A673 (cell line): ENCODE data around the gene MTARC1.

Experiments
- EZH2 ChIP-seq: fragments of 200-600 bp; sonication (generic); IDR thresholded peaks from 2 replicates; pipeline ENCODE4 v1.6.1; 2017; ENCODE audit warnings: borderline replicate concordance, low read depth, mild to moderate bottlenecking, mixed read lengths, antibody characterized with exemption, low read length; ENCODE audit not compliant: poor library complexity, severe bottlenecking
- TF ChIP-seq, protein P1 (sequence below): fragments of 300-800, 200-600 bp; sonication (generic); conservative IDR thresholded peaks from 2 replicates; pipeline ENCODE4 v1.5.1; 2017; ENCODE audit warnings: low read depth, mild to moderate bottlenecking, antibody characterized with exemption, low read length, moderate library complexity, mixed read lengths

DNA sequence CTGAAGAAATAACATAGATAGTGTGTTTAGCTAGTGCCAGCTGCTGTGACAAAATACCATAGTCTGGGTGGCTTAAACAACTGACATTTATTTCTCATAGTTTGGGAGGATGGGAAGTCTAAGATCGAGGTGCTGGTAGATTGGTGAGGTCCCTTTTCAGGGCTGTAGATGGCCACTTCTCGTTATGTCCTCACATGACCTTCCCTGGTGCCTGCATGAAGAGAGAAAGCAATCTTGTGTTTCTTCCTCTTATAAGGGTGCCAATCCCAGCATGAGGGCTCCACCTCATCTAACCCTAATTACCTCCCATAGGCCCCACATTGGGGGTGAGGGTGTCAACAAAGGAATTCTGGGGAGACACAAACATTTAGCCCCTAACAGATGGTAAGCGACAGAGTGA lies 29.3 kb upstream of the MTARC1 start:
- TF ChIP-seq, protein P1, sequence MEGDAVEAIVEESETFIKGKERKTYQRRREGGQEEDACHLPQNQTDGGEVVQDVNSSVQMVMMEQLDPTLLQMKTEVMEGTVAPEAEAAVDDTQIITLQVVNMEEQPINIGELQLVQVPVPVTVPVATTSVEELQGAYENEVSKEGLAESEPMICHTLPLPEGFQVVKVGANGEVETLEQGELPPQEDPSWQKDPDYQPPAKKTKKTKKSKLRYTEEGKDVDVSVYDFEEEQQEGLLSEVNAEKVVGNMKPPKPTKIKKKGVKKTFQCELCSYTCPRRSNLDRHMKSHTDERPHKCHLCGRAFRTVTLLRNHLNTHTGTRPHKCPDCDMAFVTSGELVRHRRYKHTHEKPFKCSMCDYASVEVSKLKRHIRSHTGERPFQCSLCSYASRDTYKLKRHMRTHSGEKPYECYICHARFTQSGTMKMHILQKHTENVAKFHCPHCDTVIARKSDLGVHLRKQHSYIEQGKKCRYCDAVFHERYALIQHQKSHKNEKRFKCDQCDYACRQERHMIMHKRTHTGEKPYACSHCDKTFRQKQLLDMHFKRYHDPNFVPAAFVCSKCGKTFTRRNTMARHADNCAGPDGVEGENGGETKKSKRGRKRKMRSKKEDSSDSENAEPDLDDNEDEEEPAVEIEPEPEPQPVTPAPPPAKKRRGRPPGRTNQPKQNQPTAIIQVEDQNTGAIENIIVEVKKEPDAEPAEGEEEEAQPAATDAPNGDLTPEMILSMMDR: no peak
- TF ChIP-seq EZH2: no peak
